ENCODE measurements around the gene ALOX5AP.

The ALOX5AP gene

DNA sequence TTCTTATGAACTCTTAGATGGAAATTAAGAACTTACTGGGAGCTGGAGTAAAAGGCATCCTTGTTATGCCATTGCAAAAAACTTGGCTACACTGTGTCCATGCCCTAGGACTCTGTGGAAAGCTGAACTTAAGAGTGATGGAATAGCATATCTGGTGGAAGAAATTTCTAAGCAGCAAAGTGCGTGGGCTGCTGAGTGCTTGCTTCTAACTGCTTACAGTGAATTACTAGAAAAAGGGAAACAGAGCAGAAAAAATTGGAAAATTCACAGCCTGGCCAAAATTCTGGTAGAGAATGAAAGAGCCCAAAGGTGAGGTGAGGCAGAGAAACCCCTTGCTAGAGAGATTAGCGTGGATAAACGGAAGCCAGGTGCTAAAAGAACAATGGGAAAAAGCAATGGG is 44.3 kb downstream of the ALOX5AP start:
- Histone ChIP-seq H3K27me3 (replicated peaks; ENCODE audit: control insufficient read depth, insufficient read depth, low read length, poor library complexity, severe bottlenecking) (no peaks in the 10 kb centered on the region), H3K4me1 (ENCODE audit: control insufficient read depth, insufficient read depth, low read length, poor library complexity, severe bottlenecking) (peaks cover 7% of the 10 kb centered on the region), H3K9me3 (ENCODE audit: control insufficient read depth, low read length) (no peaks in the 10 kb centered on the region), H3K27ac (ENCODE audit: insufficient read depth, low read length, poor library complexity, severe bottlenecking) (no peak overlapping the region), H3K4me3 (ENCODE audit: insufficient read depth, low read depth, low read length, poor library complexity, severe bottlenecking) (no peak overlapping the region), H3K36me3 (ENCODE audit: control insufficient read depth, insufficient read depth, low read length) (no peaks in the 10 kb centered on the region)
- no peak for DNase-seq

DNA sequence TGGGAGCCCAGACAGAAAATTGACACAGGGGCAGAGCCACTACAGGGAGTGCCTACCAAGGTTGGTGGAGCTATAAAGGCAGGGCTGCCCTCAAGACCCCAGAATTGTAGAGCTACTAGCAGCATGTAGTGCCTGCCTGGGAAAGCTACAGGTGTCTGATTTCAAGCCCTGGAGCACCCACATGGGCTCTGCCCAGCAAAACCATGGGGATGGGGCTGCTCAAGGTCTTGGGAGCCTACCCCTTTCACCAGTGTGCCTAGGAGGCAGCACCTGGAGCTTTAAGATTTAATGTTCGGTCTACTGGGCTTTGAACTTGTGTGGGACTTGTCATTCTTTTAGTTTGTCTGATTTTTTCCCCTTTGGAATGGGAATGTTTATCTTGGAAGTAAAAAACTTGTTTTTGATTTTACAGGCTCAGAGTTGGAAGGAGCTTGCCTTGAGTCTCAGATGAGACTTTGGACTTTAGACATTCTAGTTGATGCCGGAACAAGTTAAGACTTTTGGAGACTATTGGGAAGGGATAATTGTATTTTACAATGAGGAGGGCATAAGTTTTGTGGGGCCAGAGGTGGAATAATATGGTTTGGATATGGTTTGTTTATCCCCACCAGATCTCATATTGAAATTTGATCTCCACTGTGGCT is 45.1 kb downstream of the ALOX5AP start:
- Histone ChIP-seq H3K9me3 (ENCODE audit: control insufficient read depth, low read length) (no peaks in the 10 kb centered on the region), H3K4me3 (ENCODE audit: insufficient read depth, low read depth, low read length, poor library complexity, severe bottlenecking) (no peak overlapping the region), H3K27ac (ENCODE audit: insufficient read depth, low read length, poor library complexity, severe bottlenecking) (no peak overlapping the region), H3K4me1 (ENCODE audit: control insufficient read depth, insufficient read depth, low read length, poor library complexity, severe bottlenecking) (no peaks in the 10 kb centered on the region), H3K36me3 (ENCODE audit: control insufficient read depth, insufficient read depth, low read length) (no peaks in the 10 kb centered on the region), H3K27me3 (replicated peaks; ENCODE audit: control insufficient read depth, insufficient read depth, low read length, poor library complexity, severe bottlenecking) (no peaks in the 10 kb centered on the region)
- no peak for DNase-seq

DNA sequence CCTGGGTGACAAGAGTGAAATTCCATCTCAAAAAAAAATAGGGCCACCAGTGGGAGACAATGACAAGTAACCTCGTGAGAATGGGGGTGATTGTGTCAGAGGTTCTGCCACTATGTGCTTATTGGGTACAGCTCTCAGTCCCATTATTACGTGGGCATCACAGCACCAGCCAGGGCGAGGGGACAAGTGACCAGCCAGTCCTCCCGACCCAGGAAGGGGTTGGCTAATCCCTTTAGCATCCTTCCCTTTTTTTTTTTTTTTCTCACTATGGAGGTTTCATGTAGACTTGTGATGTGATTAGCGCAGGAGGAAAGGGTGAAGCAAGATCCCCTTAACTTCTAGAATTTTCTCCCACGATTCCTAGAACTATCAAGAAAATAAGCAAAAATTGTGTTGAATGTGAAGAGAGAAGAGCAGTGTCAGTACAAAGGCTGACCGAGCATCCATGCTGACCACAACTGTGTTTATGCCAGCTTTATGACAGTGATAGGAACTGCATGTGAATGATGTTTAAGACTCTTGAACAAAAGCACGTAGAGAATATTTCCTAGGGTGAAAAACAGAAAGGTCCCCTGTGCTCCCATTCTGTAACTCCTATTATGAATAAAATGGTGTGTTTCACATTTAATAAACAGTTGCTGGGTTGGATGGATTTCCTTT is 50.0 kb downstream of the ALOX5AP start:
- H3K4me3 ChIP-seq (ENCODE audit: insufficient read depth, low read depth, low read length, poor library complexity, severe bottlenecking) = no peak overlapping the region

DNA sequence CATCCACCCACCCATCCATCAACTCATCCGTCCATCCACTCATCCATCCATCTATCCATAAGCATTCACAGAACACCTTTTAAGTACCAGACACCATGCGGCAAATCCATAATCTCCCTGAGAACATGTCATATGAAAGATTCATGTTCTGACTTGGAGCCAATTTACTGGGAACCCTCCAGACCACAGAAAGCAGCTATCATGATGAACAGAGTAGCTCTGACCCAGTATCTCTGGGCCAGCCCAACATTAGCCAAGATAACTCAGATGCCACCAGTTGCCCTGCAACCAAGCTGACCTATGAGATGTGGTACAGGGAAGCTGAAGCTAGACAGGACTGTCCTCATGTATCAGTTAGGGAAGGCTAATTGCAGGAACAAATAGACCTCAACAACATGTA is 51.3 kb downstream of the ALOX5AP start:
- Histone ChIP-seq H3K27me3 (replicated peaks; ENCODE audit: control insufficient read depth, insufficient read depth, low read length, poor library complexity, severe bottlenecking) (no peaks in the 10 kb centered on the region), H3K27ac (ENCODE audit: insufficient read depth, low read length, poor library complexity, severe bottlenecking) (no peak overlapping the region), H3K4me1 (ENCODE audit: control insufficient read depth, insufficient read depth, low read length, poor library complexity, severe bottlenecking) (no peaks in the 10 kb centered on the region), H3K4me3 (ENCODE audit: insufficient read depth, low read depth, low read length, poor library complexity, severe bottlenecking) (no peak overlapping the region), H3K9me3 (ENCODE audit: control insufficient read depth, low read length) (no peaks in the 10 kb centered on the region), H3K36me3 (ENCODE audit: control insufficient read depth, insufficient read depth, low read length) (no peaks in the 10 kb centered on the region)
- no peak for DNase-seq

More for the DNA sequence above, 50.0 kb downstream of the ALOX5AP start:
- H3K27ac ChIP-seq (ENCODE audit: insufficient read depth, low read length, poor library complexity, severe bottlenecking) = no peak overlapping the region
- no peaks in the 10 kb centered on the region for H3K9me3 ChIP-seq (ENCODE audit: control insufficient read depth, low read length)
- DNase-seq = no peak
- no peaks in the 10 kb centered on the region for H3K27me3 ChIP-seq (replicated peaks; ENCODE audit: control insufficient read depth, insufficient read depth, low read length, poor library complexity, severe bottlenecking)
- no peaks in the 10 kb centered on the region for H3K36me3 ChIP-seq (ENCODE audit: control insufficient read depth, insufficient read depth, low read length)
- no peaks in the 10 kb centered on the region for H3K4me1 ChIP-seq (ENCODE audit: control insufficient read depth, insufficient read depth, low read length, poor library complexity, severe bottlenecking)

DNA sequence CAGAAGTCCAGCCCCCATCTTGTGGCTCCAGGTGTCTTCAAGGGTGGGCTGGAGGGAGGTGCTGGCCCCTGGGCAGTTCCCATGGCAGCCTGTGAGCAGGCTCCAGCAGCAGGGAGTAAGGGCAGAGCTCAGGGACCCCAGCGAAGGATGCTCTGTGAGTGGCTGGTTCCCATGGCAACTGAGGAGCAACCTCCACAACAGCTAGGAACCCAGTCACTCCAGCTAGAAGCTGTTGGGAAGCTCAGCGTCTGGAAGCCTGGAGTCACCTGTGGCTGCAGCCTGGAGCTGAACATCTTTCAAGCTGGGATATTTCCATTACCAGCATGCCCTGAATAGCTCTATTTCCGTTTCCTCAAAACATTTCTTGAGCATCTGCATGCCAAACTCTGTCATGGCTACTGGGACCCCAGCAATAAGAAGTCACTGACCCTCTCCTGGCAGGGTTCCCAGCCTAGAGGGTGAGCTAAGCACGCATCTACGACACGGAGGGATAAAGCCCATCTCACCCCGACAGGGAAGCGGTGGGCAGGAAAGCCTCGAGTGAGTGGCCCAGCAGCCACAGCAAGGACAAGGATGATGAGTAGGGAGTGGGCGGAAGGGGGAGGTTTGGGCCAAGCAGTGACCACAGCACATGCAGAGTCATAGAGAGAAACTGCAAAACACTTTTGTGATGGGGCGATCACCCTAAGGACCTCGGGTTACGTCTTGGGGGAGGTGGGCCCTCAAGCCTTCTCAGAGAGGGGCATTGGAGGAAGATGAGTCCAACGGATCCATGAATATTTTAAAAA is 52.6 kb downstream of the ALOX5AP start:
- no peaks in the 10 kb centered on the region for H3K36me3 ChIP-seq (ENCODE audit: control insufficient read depth, insufficient read depth, low read length)
- H3K27ac ChIP-seq (ENCODE audit: insufficient read depth, low read length, poor library complexity, severe bottlenecking) = no peak overlapping the region
- no peaks in the 10 kb centered on the region for H3K9me3 ChIP-seq (ENCODE audit: control insufficient read depth, low read length)
- no peaks in the 10 kb centered on the region for H3K27me3 ChIP-seq (replicated peaks; ENCODE audit: control insufficient read depth, insufficient read depth, low read length, poor library complexity, severe bottlenecking)
- no peak for DNase-seq
- H3K4me1 ChIP-seq (ENCODE audit: control insufficient read depth, insufficient read depth, low read length, poor library complexity, severe bottlenecking) = no peaks in the 10 kb centered on the region
- H3K4me3 ChIP-seq (ENCODE audit: insufficient read depth, low read depth, low read length, poor library complexity, severe bottlenecking) = no peak overlapping the region

DNA sequence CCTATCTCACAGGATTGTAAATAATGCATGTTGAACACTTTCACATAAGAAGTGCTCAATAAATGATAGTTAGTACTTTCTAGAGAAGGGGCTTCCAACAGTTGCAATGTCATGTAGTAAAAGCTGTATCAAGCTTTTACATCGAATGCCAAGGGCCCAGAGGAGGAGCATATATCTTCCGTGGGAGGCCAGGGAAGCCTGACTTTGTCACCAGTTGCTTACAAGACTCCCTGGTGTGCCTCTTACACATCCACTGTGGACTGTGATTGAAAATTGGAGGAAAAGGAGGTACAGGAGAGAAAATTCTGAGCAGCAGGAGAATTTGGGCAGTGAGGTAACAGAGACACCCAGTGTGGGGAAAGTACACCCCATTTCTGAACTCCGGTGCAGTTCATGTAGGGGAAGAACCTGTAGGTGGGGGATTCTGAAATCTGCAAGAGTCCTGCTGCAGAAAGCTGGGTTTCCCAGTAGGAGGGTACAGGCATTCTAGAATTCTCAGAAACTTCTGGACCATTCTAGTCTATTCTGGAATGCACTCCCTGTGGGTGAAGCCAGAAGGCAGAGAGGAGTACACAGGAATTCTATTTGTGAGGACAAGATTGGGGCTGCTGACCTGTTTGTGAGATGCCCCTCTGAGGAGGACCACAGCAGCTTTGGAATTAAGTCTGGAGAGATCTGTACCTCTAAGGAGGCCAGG is 54.0 kb downstream of the ALOX5AP start:
- H3K36me3 ChIP-seq (ENCODE audit: control insufficient read depth, insufficient read depth, low read length) = no peaks in the 10 kb centered on the region

DNA sequence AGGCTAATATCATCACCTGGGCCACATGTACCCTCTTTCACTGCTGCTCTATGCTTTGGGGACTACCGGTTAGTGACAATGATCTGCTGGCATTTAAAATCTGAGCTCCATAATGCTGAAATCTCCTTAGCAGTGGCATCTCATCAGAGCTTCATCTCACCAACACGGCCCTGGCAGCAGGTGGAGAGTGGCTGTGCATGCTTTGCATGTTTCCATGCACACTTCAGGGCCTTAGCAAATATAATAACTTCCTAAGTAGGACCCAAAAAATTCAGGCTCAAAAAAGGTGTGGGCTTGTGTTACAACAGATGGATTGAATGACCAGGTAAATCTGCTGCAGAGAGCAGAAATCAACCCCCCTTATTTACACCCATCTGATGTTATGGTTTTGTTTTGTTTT is 55.2 kb downstream of the ALOX5AP start:
- no peak for DNase-seq
- H3K4me1 ChIP-seq (ENCODE audit: control insufficient read depth, insufficient read depth, low read length, poor library complexity, severe bottlenecking) = peaks cover 7% of the 10 kb centered on the region

More for the DNA sequence above, 54.0 kb downstream of the ALOX5AP start:
- no peak for DNase-seq
- Histone ChIP-seq H3K4me3 (ENCODE audit: insufficient read depth, low read depth, low read length, poor library complexity, severe bottlenecking) (no peak overlapping the region), H3K27ac (ENCODE audit: insufficient read depth, low read length, poor library complexity, severe bottlenecking) (no peak overlapping the region), H3K27me3 (replicated peaks; ENCODE audit: control insufficient read depth, insufficient read depth, low read length, poor library complexity, severe bottlenecking) (no peaks in the 10 kb centered on the region), H3K9me3 (ENCODE audit: control insufficient read depth, low read length) (no peaks in the 10 kb centered on the region), H3K4me1 (ENCODE audit: control insufficient read depth, insufficient read depth, low read length, poor library complexity, severe bottlenecking) (no peaks in the 10 kb centered on the region)

DNA sequence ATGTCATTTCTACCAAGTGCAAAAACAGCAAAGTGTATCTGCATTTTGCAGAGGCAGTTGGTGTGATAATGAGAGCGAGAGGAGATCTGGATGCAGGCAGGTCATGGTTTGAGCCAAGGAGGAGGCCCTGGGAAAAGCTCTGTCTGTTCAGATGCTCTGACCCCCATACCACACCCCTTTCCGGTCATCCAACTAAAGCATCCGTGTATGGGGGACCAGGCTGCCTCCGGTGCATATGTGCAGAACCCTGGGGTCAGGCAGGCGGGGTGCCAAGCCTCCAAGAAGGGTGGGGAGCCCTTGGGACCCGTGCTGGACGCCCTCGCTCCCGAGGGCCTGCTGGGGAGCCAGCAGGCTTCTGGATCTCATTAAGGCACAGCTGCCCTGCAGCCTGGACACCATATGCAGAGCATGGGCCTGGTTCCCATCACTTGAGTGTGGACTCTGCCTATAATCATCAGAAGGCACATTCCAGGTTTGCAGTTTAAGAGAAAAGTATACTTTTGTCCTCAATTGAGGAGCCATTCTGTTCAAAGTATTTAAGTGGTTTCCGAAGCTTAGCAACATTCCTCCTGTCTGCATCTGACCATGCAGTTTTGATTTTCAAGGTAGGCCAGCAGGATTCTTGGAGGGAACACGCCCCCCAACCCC is 56.1 kb downstream of the ALOX5AP start:
- H3K9me3 ChIP-seq (ENCODE audit: control insufficient read depth, low read length) = no peaks in the 10 kb centered on the region
- peaks cover 16% of the 10 kb centered on the region for H3K4me1 ChIP-seq (ENCODE audit: control insufficient read depth, insufficient read depth, low read length, poor library complexity, severe bottlenecking)
- no peaks in the 10 kb centered on the region for H3K27me3 ChIP-seq (replicated peaks; ENCODE audit: control insufficient read depth, insufficient read depth, low read length, poor library complexity, severe bottlenecking)
- H3K27ac ChIP-seq (ENCODE audit: insufficient read depth, low read length, poor library complexity, severe bottlenecking) = no peak overlapping the region
- no peak overlapping the region for H3K4me3 ChIP-seq (ENCODE audit: insufficient read depth, low read depth, low read length, poor library complexity, severe bottlenecking)
- DNase-seq = no peak
- H3K36me3 ChIP-seq (ENCODE audit: control insufficient read depth, insufficient read depth, low read length) = no peaks in the 10 kb centered on the region

More for the DNA sequence above, 55.2 kb downstream of the ALOX5AP start:
- no peak overlapping the region for H3K4me3 ChIP-seq (ENCODE audit: insufficient read depth, low read depth, low read length, poor library complexity, severe bottlenecking)
- H3K9me3 ChIP-seq (ENCODE audit: control insufficient read depth, low read length) = no peaks in the 10 kb centered on the region
- H3K27ac ChIP-seq (ENCODE audit: insufficient read depth, low read length, poor library complexity, severe bottlenecking) = no peak overlapping the region
- H3K36me3 ChIP-seq (ENCODE audit: control insufficient read depth, insufficient read depth, low read length) = no peaks in the 10 kb centered on the region
- no peaks in the 10 kb centered on the region for H3K27me3 ChIP-seq (replicated peaks; ENCODE audit: control insufficient read depth, insufficient read depth, low read length, poor library complexity, severe bottlenecking)

DNA sequence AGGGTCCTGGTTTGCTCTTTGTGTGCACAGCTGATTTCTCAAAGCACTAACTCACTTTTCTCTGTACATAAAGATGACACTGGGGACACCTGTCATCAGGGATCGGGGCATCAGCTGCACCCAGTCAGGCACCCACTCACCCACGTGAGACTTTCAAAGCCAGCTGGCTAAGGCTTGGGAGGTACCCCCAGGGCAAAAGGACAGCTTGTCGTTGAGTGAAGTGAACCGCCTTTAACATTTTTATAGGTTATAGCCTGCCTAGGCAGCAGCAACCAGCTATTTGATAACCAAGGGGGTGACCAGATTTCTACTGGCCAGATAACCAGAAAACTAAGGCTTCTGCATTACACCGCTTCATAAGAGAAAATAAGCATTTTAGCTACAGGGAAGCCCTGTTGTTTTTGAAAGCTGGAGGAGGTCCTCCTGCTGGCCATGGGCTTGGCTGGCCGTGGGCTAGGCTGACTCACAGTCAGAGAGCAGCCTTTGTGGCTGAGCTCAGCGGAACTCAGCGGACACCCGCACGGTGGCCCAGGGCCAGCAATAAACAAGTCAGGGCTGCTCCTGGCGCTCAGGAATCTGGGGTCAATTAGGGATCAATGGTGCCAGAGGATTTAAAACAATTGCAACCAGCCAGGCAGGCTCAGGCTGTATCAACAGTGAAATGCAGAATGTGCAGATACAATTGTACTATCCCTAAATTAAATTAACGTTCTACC is 57.1 kb downstream of the ALOX5AP start:
- Histone ChIP-seq H3K36me3 (ENCODE audit: control insufficient read depth, insufficient read depth, low read length) (no peaks in the 10 kb centered on the region), H3K27me3 (replicated peaks; ENCODE audit: control insufficient read depth, insufficient read depth, low read length, poor library complexity, severe bottlenecking) (no peaks in the 10 kb centered on the region), H3K27ac (ENCODE audit: insufficient read depth, low read length, poor library complexity, severe bottlenecking) (no peak overlapping the region), H3K4me3 (ENCODE audit: insufficient read depth, low read depth, low read length, poor library complexity, severe bottlenecking) (no peak overlapping the region), H3K4me1 (ENCODE audit: control insufficient read depth, insufficient read depth, low read length, poor library complexity, severe bottlenecking) (peaks cover 20% of the 10 kb centered on the region), H3K9me3 (ENCODE audit: control insufficient read depth, low read length) (no peaks in the 10 kb centered on the region)
- no peak for DNase-seq
